KMS-11 (cell line): ENCODE measurements around the gene TREML2.

Experiments used
- H2AFZ ChIP-seq: fragments of 200-600 bp; sonication (generic); 2 replicates; pipeline ENCODE4 v1.6.1; 2016; ENCODE audit warnings: antibody characterized with exemption, mixed run types, low read depth
- H3K27ac ChIP-seq: fragments of 200-600 bp; sonication (generic); 2 replicates; pipeline ENCODE4 v1.6.1; 2016; ENCODE audit warnings: mild to moderate bottlenecking, mixed run types
- H3K27me3 ChIP-seq: fragments of 200-600 bp; sonication (generic); 2 replicates; pipeline ENCODE4 v1.6.1; 2017; ENCODE audit warnings: mild to moderate bottlenecking, low read depth, mixed run types, moderate library complexity; ENCODE audit not compliant: insufficient read depth
- H3K36me3 ChIP-seq: fragments of 200-600 bp; sonication (generic); 2 replicates; pipeline ENCODE4 v1.6.1; 2017; ENCODE audit warnings: mild to moderate bottlenecking, mixed run types; ENCODE audit not compliant: insufficient read depth
- H3K4me1 ChIP-seq: fragments of 200-600 bp; sonication (generic); 2 replicates; pipeline ENCODE4 v1.6.1; 2016; ENCODE audit warnings: mild to moderate bottlenecking, low read depth, mixed run types; ENCODE audit not compliant: poor library complexity, severe bottlenecking
- H3K4me2 ChIP-seq: fragments of 200-600 bp; sonication (generic); 2 replicates; pipeline ENCODE4 v1.7.0; 2016; ENCODE audit warnings: mild to moderate bottlenecking, mixed run types
- H3K4me3 ChIP-seq: fragments of 200-600 bp; sonication (generic); IDR thresholded peaks from 2 replicates; pipeline ENCODE4 v1.6.1; 2017; ENCODE audit warnings: low read depth, low read length, mixed read lengths; ENCODE audit not compliant: insufficient read depth
- H3K79me2 ChIP-seq: fragments of 200-600 bp; sonication (generic); 2 replicates; pipeline ENCODE4 v1.6.1; 2016; ENCODE audit warnings: low read depth, mixed run types; ENCODE audit not compliant: insufficient read depth
- H3K9ac ChIP-seq: fragments of 200-600 bp; sonication (generic); 2 replicates; pipeline ENCODE4 v1.6.1; 2016; ENCODE audit warnings: mild to moderate bottlenecking, mixed run types
- H4K20me1 ChIP-seq: fragments of 200-600 bp; sonication (generic); 2 replicates; pipeline ENCODE4 v1.6.1; 2016; ENCODE audit warnings: mild to moderate bottlenecking, mixed run types; ENCODE audit not compliant: insufficient read depth
- TF ChIP-seq, protein P1 (sequence below): fragments of 200-600 bp; sonication (generic); conservative IDR thresholded peaks from 2 replicates; pipeline ENCODE4 v1.6.1; 2017; ENCODE audit warnings: low read depth, mild to moderate bottlenecking, antibody characterized with exemption, low read length, moderate library complexity, mixed read lengths

The TREML2 gene

DNA sequence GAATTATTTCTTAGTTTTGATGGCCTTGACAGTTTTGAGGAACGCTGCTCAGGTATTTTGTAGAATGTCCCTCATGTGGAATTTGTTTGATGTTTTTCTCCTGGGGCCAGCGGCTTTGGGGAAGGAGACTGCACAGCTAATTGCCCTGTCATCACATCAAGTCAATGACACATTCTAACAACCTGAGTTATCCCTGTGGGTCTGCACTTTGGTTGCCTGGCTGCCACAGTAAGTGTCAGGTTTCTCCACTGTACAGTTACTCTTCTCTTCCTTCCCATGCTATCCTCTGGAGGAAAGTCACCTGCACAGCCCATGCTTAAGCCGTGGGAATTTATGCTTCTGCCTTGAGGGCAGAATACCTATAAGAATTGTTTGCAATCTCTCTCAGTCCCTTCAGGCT, 25.8 kb upstream of the TREML2 start:
- H3K27me3 ChIP-seq: no peaks in the 10 kb centered on the region
- TF ChIP-seq, protein P1, sequence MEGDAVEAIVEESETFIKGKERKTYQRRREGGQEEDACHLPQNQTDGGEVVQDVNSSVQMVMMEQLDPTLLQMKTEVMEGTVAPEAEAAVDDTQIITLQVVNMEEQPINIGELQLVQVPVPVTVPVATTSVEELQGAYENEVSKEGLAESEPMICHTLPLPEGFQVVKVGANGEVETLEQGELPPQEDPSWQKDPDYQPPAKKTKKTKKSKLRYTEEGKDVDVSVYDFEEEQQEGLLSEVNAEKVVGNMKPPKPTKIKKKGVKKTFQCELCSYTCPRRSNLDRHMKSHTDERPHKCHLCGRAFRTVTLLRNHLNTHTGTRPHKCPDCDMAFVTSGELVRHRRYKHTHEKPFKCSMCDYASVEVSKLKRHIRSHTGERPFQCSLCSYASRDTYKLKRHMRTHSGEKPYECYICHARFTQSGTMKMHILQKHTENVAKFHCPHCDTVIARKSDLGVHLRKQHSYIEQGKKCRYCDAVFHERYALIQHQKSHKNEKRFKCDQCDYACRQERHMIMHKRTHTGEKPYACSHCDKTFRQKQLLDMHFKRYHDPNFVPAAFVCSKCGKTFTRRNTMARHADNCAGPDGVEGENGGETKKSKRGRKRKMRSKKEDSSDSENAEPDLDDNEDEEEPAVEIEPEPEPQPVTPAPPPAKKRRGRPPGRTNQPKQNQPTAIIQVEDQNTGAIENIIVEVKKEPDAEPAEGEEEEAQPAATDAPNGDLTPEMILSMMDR: no peak
- H3K4me3 ChIP-seq: no peak overlapping the region
- H3K9ac ChIP-seq: no peak overlapping the region
- H3K4me2 ChIP-seq: no peak overlapping the region
- no peak overlapping the region for H3K27ac ChIP-seq
- no peaks in the 10 kb centered on the region for H4K20me1 ChIP-seq
- H3K36me3 ChIP-seq: no peaks in the 10 kb centered on the region
- no peaks in the 10 kb centered on the region for H3K79me2 ChIP-seq
- H2AFZ ChIP-seq: no peak overlapping the region
- H3K4me1 ChIP-seq: no peaks in the 10 kb centered on the region

DNA sequence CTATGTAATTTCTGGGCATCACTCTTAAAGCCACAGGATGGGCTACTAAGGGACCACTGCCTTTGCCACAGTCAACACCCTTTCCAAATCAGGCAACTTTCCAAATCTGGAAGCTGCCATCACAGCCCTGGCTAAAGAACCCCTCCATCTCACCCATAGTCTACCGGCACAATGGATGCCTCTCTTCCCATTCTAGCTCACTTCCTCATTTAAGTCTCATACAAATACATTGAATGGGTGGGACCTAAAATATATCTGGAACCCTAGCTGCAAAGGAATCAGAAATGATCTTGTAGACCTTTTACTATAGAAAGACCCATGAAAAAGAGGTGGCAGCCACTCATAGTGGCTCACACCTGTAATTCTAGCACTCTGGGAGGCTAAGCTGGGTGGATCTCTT, 23.9 kb upstream of the TREML2 start:
- Histone ChIP-seq H2AFZ (no peak overlapping the region), H3K27me3 (no peaks in the 10 kb centered on the region), H3K4me1 (no peaks in the 10 kb centered on the region), H3K4me3 (no peak overlapping the region), H3K36me3 (no peaks in the 10 kb centered on the region), H3K27ac (no peak overlapping the region), H3K79me2 (no peaks in the 10 kb centered on the region), H3K4me2 (no peak overlapping the region), H3K9ac (no peak overlapping the region), H4K20me1 (no peaks in the 10 kb centered on the region)
- TF ChIP-seq, protein P1: no peak

- TF ChIP-seq, protein P1: no peak
- Histone ChIP-seq H3K27ac (no peak overlapping the region), H3K9ac (no peak overlapping the region), H2AFZ (no peak overlapping the region), H3K27me3 (no peaks in the 10 kb centered on the region), H3K4me1 (no peaks in the 10 kb centered on the region), H3K4me2 (no peak overlapping the region), H4K20me1 (no peaks in the 10 kb centered on the region), H3K4me3 (no peak overlapping the region), H3K79me2 (no peaks in the 10 kb centered on the region), H3K36me3 (no peaks in the 10 kb centered on the region)
Observed at GRCh38 chr6:41222513-41222912, 21.6 kb upstream of the TREML2 start.

DNA sequence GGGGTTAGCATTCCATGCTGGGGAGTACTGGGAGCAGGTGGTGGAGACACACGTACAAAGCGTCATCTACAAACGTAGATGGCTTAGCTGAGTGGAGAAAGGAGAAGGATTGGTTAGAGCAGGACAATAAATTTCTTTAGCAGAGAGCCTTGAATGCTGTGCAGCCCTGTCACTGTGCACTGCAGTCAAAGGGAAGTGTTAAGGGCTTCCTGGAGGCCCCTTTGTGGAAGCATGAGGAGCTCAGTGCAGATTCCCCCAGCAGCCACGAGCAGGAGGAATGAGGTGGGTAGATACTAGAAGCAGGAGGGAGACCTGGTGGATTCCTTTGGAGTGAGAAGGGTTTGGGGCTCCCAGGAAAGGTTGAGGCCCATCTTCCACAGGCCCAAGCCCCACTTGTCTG, 21.1 kb upstream of the TREML2 start:
- Histone ChIP-seq H2AFZ (no peak overlapping the region), H3K79me2 (no peaks in the 10 kb centered on the region), H3K9ac (no peak overlapping the region), H4K20me1 (no peaks in the 10 kb centered on the region), H3K4me1 (no peaks in the 10 kb centered on the region), H3K4me3 (no peak overlapping the region), H3K27me3 (no peaks in the 10 kb centered on the region), H3K4me2 (no peak overlapping the region), H3K36me3 (no peaks in the 10 kb centered on the region), H3K27ac (no peak overlapping the region)
- TF ChIP-seq, protein P1: no peak
